ENCODE data around the gene NGFR.

Gene NGFR

GRCh38 chr17:49518346-49519078, 23.4 kb downstream of the NGFR start:
- no peak for DNase-seq

- DNase-seq = no peak
These were observed 24.7 kb downstream of the NGFR start for GRCh38 chr17:49519781-49520180.

GRCh38 chr17:49520386-49521087, 25.4 kb downstream of the NGFR start:
- DNase-seq = no peak

GRCh38 chr17:49521088-49521450, 26.0 kb downstream of the NGFR start:
- DNase-seq = no peak

- no peak for DNase-seq
These were observed 26.6 kb downstream of the NGFR start for GRCh38 chr17:49521471-49522356.

GRCh38 chr17:49522357-49522890, 27.3 kb downstream of the NGFR start:
- no peak for DNase-seq

- no peak for DNase-seq
These were observed 28.1 kb downstream of the NGFR start for GRCh38 chr17:49523196-49523595.

- DNase-seq = no peak
These were observed 28.8 kb downstream of the NGFR start for GRCh38 chr17:49523706-49524472.

- no peak for DNase-seq
These were observed 29.6 kb downstream of the NGFR start for GRCh38 chr17:49524473-49525359.

- no peak for DNase-seq
These were observed 31.0 kb downstream of the NGFR start for GRCh38 chr17:49525831-49526741.

GRCh38 chr17:49527927-49528651, 33.0 kb downstream of the NGFR start:
- no peak for DNase-seq

GRCh38 chr17:49528966-49529365, 33.9 kb downstream of the NGFR start:
- DNase-seq = no peak

- no peak for DNase-seq
These were observed 35.0 kb downstream of the NGFR start for GRCh38 chr17:49530118-49530517.

GRCh38 chr17:49543860-49544259, 48.8 kb downstream of the NGFR start:
- no peak for DNase-seq

GRCh38 chr17:49545007-49545660, 50.0 kb downstream of the NGFR start:
- DNase-seq = no peak

- DNase-seq = no peak
These were observed 50.9 kb downstream of the NGFR start for GRCh38 chr17:49545806-49546545.

- DNase-seq = no peak
These were observed 51.7 kb downstream of the NGFR start for GRCh38 chr17:49546546-49547535.
